GM18519 (cell line): ENCODE data around the gene UBE3B.

ENCODE experiments used
- ATAC-seq: cut with Tn5 transposase; IDR thresholded peaks from one replicate; pipeline ENCODE4 v1.9.1; 2021; ENCODE audit warnings: mild to moderate bottlenecking, moderate library complexity; ENCODE audit not compliant: unreplicated experiment, low FRiP score

UBE3B gene

GRCh38 chr12:109567967-109568366 lies 90.5 kb downstream of the UBE3B start:
- ATAC-seq = no peak

GRCh38 chr12:109568486-109568885 lies 91.1 kb downstream of the UBE3B start:
- no peak for ATAC-seq

- no peak for ATAC-seq
These were observed 94.5 kb downstream of the UBE3B start for GRCh38 chr12:109571773-109572505.

- no peak for ATAC-seq
These were observed 95.0 kb downstream of the UBE3B start for GRCh38 chr12:109572506-109572845.

GRCh38 chr12:109573029-109573913 lies 95.8 kb downstream of the UBE3B start, which contains the start of the genes MMAB and MVK:
Gene MMAB, minus strand, starts transcription at chr12:109573504. Its CDS starts 24 bp downstream, at chr12:109573480.
Gene MVK, plus strand, starts transcription at chr12:109573794. Its CDS starts 1,029 bp downstream, at chr12:109574823.
- peak; percentile 86 for ATAC-seq

GRCh38 chr12:109573914-109574244 lies 96.4 kb downstream of the UBE3B start:
- no peak for ATAC-seq

GRCh38 chr12:109575683-109576082 lies 98.2 kb downstream of the UBE3B start:
- no peak for ATAC-seq

- ATAC-seq = no peak
These were observed 99.9 kb downstream of the UBE3B start for GRCh38 chr12:109577311-109577710.

- ATAC-seq = no peak
These were observed 101.0 kb downstream of the UBE3B start for GRCh38 chr12:109578330-109578927.

GRCh38 chr12:109579639-109580038 lies 102.2 kb downstream of the UBE3B start:
- ATAC-seq = no peak

GRCh38 chr12:109580272-109580671 lies 102.8 kb downstream of the UBE3B start:
- no peak for ATAC-seq

DNA sequence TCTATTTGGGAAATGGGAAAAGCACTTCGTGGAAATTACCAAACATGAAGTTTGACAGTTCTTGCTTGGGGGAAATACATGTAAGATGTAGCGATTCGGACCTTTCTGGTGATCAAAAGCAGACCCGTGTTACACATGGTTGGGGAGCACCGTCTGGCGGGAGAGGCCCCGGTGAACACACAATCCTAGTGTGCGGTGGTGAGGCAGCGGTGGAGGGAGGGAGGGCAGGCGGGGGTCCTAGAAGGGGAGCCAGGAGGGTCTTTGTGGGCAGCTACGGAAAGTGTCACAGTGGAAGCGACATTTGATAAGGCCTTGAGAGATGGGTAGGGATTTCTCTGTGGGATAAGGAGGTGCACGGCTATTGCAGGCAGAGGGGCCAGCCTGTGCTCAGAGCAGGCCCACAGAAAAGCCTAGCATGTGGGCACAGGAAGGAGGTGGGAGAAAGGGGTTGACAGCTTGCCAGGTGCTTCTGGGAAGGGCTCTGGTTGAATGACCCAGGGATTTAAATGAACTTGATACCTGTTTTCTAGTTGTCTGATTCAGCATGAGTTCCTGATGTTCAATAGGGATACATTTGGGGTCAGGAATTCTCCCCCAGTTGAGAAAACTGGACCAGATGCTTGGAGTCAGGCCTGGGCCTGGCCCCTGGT lies 103.4 kb downstream of the UBE3B start:
- ATAC-seq = no peak

DNA sequence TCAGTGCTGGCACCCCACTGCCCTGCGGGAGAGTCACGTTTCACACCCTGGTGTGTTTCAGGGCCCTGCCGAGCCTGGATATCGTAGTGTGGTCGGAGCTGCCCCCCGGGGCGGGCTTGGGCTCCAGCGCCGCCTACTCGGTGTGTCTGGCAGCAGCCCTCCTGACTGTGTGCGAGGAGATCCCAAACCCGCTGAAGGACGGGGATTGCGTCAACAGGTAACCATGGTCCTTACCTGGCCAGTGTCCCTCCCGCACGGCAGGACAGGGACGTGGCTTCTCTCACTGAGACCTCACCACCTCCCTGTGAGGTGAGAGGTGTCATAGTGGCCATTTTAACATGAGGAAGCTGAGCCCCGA lies 103.9 kb downstream of the UBE3B start:
- no peak for ATAC-seq

- ATAC-seq = no peak
These were observed 104.4 kb downstream of the UBE3B start for GRCh38 chr12:109581856-109582255.

GRCh38 chr12:109582636-109583035 lies 105.2 kb downstream of the UBE3B start:
- ATAC-seq = no peak

DNA sequence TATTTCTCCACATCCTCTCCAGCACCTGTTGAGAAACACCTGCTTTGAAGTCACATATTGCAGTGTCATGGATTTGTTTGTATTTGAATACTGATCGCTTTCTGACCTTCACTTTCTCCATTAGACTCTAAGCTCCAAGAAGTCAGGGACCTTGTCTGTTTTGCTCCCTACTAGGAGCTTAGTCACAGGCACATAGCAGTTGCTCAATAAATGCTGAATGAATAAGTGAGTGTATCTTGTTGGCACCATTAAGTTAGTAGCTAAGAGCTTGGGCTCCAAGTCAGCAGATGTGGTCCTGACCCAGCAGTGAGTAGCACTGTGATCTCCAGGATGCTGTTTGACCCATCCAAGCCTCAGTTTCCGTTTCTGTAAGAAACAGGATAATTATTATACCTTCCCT lies 106.3 kb downstream of the UBE3B start:
- ATAC-seq = no peak
